NOMO-1 (cell line): ENCODE results near the gene TTC31.

Source experiments
- DNase-seq, 2 experiments: peaks; one replicate each; lab custom pipeline; 2025; ENCODE audit not compliant: unreplicated experiment in 2 of 2; lab: John Stamatoyannopoulos, UW

TTC31 gene

DNA sequence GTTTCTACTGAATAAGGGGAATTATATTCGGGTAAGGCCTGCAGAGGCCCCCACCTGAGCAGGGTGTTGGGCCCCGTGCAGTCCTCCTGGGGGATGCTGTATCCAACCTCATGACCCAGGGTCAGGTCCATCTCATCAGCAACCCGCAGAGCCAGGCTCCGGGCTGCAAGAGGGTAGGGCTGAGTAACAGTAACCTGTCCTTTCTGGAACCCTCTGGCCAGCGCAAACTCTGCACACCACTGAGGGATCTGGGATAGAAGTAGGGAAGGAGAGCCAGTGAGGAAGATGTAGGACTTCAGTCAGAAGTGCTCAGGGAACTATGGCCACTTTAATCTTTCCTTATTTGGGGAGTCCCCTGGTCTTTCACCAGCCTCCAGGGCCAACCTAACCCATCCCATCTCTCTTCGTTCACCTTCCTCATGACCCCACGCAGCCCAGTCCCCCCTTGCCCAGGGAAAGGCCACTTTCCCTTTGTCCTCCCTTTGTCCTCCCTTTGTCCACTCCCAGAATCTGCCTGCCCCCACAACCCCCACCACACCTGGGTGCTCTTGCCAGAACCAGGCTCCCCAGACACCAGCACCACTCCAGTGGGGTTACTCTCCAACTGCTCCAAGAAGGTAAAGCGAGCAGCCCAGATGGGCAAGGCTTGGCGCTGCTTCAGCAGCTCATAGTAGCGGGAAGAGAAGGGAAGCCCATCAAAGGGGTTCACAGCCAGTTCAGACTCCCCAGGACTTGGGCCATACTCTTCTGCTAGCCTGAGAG, 42.3 kb downstream of the TTC31 start:
- DNase-seq: no peak

DNA sequence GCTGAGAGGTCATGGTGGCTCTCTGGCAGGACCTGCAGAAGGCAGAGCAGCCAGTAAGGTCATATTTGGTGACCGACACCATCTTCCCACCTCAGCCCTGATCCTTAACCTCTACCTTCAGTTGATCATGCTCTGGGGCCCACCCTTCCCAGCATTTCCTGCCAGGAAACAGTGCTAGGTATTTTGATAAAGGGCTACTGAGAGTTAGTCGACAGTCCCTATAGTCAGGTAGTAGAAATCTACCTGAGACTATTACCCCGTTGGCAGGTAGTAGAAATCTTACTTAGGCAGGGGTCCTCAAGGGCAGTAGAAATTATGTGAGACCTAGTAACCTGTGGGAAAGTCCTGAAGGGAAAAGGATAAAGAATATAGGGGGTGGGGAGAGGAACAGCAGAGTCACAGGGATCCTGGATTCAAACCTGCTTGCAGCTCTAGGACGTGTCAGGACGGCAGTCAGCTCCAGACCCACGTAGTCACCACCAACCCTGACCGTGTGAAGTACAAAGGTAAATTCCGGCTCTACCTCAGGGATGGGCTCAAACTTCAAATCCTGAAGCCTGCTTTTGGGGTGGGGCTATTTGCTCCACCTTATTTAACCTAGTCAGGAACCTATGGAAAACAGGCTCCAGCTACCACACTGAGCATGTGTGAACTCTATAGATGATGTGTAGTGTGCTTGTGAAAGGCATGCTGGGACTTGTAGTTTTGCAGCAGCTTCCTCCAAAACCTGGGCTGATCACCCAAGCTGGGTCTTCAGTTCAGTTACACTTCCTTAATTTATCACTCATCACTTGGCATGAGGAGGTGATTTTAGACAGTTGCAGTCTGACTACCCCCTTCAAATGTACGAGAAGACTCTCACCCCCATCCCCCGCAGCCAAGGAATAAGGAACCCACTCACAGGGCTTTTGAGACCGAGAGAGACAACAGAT, 43.1 kb downstream of the TTC31 start, which contains the start of gene DQX1:
DQX1 (minus strand) TSS at position 515 of the 932 bp plus-strand sequence; CDS start at position 13, 502 bp downstream.
- DNase-seq: peak; percentile 66 to 86

DNA sequence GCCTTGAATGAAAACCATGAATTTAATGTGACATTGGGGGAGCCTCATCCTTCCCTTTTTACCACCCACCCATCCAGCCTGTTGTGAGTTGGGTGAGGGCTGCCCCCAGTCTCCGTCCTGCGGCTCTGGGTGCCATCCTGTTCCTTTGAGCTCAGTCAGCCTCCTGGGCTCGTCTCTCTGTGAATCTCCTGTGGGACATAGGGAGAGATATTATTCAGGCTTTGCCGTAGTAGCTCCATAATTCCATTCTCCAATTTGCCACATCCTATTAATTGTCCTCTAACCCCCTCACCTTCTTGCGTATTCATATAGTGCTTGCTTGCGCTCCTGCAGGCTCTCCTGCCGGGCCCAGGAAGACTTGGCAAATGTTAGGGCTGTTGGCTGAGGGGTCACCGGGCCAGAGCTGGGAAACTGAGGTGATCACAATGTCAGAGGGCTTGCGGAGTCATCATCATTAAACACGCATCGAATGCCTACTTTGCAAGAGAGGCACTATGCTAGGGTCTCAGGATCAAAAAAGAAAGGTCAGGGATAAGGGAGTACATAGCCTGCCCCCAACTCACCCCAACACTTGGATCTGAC, 43.9 kb downstream of the TTC31 start:
- no peak for DNase-seq

DNA sequence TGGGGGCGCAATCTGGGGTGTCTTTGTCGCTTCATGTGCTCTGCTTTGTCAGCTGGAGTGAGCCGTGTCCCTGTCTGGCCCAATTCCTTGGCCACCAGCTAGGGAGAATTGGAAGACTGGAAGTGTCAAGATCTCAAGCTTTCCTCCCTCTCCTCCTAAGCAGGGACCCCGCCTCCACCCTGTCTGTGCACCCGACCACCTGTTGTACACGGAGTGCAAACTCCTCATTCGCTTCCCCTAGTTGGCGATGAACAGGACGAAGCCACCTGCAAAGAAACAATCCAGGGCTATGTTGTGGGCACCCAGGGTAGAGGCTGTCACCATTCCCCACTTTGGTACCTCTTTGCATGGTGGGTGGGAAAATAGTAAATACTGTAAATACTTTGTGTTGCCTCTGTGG, 44.9 kb downstream of the TTC31 start:
- no peak for DNase-seq

DNA sequence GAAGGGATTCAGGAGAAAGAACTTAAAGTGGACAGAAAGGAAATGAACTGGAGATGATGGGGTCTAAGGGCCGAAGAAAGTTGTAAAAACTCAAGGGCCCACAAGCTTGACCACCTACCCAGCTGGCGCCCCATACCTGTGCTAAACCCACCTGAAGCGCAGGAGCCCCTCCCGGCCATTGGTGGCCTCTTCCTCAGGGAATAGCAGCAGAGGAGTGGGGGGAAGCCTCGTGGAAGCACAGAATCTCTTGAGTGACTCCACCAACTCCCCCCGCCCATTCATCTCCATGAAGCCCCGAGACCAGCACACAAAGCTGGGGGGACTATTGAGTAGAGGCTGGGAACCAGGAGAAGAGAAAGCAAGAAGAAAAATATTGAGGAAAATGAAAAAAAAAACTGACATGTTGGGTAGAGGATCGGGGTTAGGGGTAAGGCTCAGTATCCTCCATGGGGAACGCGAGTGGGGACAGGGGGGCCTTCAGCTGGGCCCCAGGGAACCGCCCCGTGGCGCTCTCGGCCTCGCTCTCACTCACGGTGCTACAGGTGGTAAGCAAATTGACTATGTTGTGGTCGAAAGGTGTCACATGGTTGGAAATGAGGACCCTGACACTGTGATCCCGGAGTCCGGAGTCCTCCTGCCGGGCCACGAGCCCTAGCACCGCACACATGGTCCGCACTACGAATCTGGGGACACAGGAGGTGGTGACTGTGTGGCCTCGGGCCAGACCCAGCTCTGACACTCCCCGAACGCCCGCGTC, 45.9 kb downstream of the TTC31 start:
- peak in 1 of 2 experiments; percentile 40 for DNase-seq

DNA sequence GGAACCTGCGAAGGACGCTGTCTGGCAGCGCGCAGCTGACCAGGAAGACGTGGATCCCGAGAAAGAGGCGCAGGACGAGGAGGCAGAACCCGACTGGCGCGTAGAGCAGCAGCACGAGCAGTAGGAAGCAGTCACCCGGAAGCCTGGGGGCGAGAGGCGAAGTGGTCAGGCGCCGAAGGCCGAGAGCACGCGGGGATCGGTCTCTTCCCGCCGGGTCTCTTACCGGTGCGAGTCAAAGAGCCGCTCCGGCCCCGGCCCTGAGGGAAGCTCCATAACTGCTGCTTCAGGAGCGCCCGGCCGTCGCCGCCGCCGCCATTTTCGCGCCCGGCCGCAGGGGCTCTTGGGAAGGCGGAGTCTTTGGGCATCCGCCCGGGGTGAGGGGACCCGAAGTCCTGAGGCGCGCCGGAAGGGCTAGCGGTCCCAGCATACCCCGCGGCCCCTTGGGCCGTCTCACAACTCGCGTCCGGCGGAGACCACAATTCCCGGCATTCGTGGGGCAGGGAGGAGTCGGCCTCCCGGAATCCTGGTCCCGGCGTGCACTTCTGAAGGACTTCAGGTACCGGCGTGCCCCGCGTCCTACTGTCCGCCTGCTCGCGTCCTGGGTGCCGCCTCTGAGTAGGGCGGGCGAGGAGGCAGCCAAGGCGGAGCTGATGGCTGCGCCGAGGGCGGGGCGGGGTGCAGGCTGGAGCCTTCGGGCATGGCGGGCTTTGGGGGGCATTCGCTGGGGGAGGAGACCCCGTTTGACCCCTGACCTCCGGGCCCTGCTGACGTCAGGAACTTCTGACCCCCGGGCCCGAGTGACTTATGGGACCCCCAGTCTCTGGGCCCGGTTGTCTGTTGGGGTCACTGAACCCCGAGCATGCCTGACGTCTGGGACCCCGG, 46.7 kb downstream of the TTC31 start, which contains the start of the genes AUP1 and HTRA2:
AUP1 (minus strand) TSS at position 350 of the 882 bp plus-strand sequence; CDS start at position 273, 77 bp downstream.
HTRA2 (plus strand) TSS at position 577 of the 882 bp plus-strand sequence; CDS start at position 651, 74 bp downstream.
- DNase-seq: peak; percentile 96 to 98

DNA sequence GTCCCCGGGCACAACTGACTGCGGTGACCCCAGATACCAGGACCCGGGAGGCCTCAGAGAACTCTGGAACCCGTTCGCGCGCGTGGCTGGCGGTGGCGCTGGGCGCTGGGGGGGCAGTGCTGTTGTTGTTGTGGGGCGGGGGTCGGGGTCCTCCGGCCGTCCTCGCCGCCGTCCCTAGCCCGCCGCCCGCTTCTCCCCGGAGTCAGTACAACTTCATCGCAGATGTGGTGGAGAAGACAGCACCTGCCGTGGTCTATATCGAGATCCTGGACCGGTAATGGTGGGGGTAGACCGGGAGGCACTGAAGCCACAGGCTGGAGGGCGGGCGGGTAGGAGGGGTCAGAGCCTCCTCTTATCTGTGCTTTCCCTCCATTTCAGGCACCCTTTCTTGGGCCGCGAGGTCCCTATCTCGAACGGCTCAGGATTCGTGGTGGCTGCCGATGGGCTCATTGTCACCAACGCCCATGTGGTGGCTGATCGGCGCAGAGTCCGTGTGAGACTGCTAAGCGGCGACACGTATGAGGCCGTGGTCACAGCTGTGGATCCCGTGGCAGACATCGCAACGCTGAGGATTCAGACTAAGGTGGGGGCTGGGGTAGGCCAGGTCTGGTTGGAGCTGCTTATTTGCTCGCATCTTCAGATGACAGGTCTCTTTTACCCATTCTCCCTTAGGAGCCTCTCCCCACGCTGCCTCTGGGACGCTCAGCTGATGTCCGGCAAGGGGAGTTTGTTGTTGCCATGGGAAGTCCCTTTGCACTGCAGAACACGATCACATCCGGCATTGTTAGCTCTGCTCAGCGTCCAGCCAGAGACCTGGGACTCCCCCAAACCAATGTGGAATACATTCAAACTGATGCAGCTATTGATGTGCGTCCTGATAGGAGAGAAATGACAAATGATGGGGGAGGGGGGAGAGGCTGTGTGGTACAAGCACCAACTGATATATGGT, 47.6 kb downstream of the TTC31 start:
- DNase-seq: peak in 1 of 2 experiments; percentile 43

DNA sequence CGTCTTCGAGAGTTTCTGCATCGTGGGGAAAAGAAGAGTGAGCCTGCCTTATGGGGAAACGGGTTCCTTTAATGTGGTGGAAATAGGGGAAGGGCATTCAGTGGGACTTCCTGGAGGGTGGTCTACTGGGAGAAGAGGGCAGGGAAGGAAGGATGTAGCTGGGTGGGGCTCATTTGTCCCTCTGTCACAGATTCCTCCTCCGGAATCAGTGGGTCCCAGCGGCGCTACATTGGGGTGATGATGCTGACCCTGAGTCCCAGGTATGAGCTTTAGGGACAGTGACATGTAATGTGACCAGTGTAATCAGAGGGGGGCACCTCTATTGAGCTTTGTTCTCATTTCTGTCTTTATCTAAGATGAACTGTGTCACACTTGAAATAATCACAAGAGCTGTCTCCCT, 48.8 kb downstream of the TTC31 start:
- no peak for DNase-seq

DNA sequence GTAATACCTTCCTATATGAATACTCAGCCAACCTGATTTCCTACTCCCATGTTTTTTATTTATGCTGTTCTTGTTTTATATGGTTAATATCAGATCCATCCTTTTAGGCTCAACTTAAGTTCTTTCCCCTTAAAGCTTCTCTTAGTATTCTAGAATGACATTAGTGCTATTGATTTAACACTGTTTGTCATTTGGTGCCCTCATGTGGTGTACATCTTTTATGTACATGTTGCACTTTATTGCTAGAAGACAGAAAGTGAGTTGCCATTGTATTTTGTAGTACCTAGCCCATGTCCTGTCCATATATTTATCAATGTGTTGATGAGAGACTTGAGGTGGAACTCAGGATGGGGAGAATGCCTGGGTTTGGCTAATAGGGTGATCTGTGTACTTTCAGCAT, 49.3 kb downstream of the TTC31 start:
- peak in 1 of 2 experiments; percentile 46 for DNase-seq

DNA sequence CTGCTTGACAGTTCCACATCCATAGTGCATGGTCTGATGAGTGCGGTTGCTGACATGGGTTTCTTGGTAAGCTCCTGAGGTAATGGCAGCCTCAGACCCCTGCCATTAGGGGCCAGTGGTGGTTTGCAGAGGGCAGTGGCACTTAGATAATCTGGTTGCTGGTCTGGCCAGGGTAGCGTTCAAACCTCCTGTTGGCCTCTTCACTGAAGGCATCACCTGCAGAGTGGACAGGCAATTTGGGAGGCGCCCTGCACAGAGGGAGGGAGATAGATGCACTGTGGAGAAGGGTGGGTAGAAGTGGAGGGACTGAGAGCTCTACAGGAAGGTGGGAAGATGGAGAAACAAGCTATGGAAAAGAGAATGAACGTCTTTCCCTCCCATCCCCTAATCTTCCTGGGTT, 50.6 kb downstream of the TTC31 start:
- DNase-seq: no peak

DNA sequence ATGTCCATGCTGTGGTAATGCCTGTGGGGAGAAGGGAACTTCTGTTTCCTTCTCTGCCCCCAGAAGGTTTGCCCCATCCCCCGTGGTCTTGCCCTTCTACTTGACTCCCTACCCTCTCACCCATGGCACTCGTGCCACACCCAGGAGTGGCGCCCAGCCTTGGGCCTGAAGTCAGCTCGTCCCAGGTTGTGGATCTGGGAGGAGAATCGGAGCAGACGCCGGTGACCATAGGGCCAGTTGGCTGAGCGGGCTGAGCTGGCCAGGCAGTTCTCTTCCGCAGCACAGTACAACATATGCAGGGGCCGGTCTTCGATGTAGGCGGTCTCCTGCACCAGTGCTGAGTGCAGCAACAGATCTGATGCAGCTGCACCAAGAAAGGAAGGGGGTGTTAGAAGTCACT, 51.5 kb downstream of the TTC31 start:
- DNase-seq: no peak

DNA sequence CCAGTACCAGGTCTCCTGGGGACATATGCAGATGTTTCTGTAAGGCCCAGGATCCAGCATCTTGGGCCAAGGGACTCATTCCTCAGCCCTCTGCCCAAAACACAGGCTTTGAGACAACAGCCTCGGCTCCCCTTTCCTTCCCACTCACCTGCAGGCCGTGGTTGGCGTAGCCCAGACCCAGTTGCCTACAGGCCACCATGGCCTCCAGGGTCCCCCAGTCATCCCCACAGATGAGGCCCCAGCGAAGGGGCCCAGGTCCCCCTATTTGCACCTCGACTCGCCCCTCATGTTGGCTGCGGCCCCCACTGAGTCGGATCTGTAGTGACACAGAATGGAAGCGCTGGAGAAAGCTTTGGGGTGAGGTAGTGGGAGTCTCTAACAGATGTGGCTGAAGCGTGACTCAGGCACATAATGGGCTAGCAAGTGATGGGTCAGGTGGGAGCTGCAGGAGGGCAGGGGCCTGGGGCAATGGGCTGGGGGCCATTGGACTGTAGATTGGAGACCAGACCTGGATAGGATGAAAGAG, 52.6 kb downstream of the TTC31 start:
- no peak for DNase-seq

DNA sequence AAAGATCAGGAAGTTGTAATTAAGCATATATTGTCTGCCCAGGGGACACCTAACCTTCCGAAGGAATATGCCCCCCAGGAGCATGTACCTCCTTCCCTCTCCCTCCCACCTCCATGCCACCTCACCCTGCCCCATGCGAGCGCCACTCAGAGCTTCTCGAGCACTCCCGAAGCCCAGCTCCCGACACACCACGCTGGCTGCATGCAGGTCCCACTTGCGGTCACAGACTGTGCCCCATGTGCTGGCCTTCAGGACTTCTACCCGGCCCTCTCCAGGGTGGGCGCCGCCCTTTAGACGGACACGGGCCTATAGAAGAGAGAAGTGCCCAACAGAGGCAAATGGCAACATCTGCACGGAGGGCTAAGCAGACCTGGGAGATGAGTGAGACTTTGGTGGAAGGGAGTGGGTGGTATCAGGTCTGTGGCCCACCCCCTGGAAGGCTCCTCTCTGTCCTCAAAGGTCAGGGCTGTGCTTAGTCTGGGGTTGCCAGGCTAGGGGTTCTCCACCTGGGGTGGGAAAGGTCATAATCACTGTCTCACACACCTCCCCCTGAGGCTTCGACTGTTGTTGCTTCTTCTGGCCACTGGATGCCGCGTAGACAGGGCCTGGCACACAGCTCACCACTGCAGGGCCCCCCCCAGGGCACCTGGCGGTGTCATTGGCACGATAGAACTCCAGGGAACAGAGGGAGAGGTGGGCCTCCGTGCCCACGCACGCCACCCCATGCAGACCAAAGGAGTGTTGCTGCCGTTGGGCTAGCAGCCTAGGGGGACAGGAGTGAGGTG, 53.5 kb downstream of the TTC31 start:
- DNase-seq: no peak

DNA sequence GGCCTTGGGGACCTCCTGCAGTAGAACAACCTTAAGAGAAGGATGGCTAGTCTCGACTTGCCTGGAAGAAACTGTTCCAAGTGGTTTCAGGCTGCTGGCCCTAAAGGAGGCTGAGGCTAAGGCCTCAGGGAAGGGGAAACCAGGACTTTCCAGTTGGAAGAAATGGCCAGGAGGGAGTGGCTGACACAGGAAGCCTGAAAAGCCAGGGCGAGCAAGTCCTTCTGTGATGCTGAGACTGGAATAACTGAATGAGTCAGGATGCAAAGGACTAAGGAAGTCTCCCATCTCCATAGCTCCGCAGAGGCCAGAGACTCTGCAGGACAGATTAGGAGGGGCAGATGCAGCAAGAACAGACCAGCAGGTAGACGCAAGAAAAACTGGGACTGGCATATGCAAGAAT, 54.3 kb downstream of the TTC31 start:
- DNase-seq: no peak

DNA sequence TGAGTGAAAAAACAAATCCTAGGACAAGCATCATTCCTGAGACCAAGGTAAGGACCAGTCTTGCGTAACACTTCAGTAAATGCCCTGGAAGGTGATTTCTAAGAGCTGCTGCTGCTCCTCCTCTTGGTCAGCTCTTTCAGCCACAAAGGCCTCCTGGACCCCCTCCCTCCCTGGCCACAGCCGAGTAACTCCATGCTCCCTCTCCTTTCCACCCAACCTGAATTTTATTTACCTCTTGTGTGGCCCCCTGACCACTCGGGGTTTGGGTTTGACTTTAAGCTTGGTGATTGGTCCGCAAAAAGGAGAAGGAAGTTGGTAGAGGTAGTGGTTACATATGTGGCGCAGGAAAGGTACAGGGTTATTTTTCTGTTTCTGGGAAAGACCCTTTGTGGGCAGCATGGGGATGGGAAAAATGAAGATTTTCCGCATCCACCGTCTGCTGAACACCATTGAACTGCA, 56.0 kb downstream of the TTC31 start:
- DNase-seq: no peak

DNA sequence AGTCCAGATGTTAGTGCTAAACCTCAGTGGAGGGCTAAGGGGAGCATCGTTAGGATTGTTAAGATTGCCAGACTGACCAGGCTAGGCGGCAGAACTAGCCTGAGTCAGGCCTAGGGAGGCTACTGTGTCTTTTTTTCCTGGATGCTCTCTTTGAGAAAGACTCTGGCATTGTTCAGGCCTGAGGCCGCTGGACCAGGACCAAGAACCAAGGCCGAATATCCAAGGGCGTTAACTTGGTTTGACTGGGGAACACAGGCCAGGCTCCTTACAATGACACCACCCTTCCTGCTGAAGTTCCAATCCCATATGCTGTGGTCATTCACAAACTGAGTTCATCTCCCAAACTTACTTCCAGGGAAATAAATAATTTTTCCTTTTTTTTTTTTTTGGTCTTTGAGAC, 57.4 kb downstream of the TTC31 start:
- DNase-seq: no peak

DNA sequence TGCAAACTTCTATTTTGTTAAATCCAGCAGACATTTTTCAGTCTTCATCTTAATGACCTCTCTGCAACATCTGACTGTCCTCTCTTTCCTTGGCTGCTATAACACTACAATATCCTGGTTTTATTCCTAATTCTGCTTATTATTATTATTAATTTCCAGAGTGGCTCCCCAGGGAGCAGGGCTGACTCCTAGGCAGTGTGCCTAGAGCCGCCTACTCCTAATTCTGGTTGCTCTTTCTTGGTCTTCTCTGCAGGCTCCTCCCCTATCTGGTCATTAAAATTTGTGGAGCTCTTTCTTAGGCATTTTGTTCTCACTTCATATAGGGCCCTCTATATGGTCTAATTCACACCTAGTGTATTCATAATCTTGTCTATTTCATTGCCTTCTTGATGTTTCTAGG, 60.1 kb downstream of the TTC31 start:
- no peak for DNase-seq
